GM21360 (cell line): ENCODE results near the gene SIM2.

ENCODE experiments used
- ATAC-seq: cut with Tn5 transposase; IDR thresholded peaks from one replicate; pipeline ENCODE4 v1.9.1; 2021; ENCODE audit warnings: mild to moderate bottlenecking, moderate library complexity; ENCODE audit not compliant: unreplicated experiment

Gene SIM2

DNA sequence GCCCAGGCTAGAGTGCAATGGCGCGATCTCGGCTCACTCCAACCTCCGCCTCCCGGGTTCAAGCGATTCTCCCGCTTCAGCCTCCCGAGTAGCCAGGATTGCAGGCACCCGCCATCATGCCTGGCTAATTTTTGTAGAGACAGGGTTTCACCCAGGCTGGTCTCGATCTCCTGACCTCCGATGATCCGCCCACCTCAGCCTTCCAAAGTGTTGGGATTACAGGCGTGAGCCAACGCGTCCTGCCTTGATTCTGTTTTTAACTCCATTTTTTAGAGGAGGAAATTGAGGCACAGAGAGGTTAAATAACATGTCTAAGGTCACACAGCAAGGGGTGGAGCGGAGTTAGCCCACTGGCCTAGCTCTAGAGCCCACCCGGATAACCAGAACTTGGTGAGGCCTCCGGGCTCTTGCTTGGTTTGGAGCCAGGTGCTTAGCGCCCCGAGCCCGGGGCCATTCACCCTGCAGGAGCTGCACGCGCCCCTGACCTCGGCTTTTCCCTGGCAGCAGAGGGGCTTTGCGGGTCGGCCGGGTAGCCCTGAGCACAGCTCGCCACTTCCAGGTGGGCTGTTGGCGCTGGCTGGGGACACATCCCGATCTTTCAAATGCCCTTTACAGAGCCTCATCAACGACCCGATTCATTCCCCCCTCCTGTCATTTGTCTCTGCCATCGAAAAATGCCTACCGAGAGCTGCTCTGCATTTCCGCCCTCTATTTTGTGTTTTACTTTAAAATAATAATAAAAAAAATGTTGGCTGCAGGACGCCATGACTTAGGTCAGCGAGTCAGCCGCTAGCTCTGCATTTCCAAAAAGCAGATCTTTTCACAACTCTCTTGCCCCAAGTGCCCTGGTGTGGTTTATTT, 11.2 kb downstream of the SIM2 start:
- no peak for ATAC-seq

DNA sequence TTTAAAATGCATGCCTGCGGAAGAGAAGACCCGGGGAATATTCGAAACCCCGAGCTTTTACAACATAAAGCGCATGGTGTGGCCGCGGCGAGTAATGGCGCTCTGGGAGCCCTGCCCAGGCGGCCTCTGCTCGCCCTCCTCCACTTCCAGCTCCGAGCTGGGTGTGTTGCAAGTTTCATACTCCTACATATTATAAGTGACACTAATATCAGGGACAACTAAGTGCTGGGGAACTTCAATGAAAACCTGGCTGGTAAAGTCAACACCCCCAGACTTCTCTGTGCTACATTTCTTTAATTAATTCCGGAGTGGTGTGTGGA, 11.8 kb downstream of the SIM2 start:
- ATAC-seq = no peak

DNA sequence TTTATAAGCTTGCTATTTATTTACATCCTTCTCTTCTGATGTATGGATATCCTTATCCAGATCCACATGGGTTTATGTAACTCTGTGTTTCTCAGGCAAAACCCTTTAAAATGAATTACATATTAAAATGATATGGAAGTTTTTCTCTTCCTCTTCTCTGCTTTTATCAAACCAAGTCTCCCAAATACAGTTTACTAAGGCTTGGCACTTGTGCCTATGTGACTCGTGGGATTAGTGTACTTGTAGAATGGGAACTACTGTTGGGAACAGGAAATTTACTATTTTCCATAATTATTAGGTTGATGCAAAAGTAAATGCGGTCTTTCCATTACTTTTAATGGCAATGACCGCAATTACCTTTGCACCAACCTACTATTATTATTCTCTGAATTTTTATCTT, 14.8 kb downstream of the SIM2 start:
- ATAC-seq = no peak

DNA sequence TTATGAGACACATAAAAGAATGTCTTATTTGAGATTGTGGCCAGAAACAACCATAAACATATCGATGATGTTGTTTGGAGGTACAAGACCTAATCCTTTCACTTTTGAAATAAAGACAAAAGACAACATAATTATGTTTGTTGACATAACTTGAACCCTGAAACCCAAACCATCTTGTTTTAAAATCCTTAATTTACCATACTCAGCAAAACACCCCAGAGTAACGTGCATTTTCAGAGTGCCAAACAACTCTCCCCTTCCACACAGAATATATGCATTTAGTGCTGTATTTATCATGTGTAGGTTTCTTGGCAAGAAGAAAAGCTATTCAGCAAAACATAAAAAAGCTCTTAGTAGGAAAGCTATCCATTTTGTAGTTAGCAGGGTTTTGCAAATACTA, 17.5 kb downstream of the SIM2 start:
- ATAC-seq = no peak

DNA sequence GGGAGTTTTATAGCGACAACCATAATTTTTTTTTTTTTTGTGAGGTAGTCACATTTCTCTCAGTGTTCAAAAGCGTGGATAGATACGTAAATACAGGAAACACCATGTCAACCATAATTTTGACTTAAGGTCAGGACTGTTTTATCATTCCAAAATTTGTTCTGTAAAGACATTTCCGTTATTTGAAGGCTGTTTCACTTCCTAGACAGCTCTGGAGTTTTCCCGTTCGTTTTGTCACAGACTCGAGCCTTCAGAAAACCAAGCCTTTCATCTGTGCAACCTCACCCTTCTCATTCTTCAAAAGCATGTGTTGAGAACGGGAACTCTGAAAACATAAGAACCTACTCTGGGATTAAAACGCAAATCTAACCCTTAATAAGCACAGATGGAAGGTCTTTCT, 17.9 kb downstream of the SIM2 start:
- no peak for ATAC-seq

DNA sequence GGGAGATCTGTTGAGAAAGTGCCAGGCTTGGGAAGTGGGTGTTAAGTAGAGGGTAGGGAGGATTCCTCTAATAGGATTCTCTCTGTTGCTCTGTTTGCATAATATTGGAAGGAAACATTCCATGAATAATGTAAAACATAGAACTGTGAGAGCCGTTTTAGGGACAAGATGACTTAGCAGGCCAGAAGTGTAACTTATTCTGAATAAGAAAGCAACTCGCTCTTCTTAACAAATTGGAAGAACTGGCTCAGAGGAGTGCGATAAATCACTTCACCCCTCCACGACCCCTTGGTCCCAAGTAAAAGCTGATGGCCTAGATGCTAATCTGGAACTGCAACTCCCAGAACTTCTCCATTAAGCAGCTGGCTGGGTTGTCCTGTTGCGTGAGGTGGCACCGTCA, 19.1 kb downstream of the SIM2 start:
- no peak for ATAC-seq

DNA sequence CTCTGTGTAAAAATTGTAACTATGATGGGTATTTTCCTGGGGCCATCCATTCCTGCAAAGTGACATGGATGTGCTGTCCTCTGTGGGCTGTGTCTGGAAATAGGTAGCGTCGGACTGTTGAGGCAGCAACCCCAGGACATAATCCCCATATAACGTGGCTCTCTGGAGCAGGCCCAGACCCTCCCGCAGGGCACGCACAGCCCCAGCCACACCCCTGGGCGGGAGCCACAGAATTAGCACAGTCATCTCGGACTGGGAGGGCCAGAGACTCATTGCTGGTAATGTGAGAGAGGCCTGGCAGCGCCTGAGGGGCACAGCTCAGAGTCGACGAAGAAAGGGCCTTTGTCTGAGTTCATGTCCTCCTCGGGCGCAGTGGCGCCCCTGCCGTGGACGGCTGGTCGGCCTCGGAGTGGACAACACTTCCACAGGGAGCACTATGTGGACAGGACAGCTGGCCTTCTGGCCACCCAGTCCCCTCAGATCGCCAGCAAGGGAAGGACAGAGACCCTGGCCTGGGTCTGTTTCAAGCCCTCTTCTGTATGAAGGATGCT, 20.1 kb downstream of the SIM2 start:
- no peak for ATAC-seq

DNA sequence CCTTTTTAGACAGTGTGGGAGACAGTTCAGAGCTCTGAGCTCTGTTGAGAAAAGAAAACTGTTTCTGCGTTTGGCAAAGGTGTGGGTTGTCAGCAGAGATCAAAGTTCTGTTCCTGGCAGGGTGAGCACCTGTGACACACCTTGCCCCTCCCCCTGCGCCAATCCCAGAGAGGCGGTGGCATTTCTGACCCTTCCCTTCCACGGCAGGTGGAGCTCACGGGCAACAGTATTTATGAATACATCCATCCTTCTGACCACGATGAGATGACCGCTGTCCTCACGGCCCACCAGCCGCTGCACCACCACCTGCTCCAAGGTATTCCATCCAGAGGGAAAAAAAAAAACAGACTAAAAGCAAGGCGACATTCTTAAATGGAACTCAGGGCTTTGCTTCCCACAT, 20.7 kb downstream of the SIM2 start:
- no peak for ATAC-seq

DNA sequence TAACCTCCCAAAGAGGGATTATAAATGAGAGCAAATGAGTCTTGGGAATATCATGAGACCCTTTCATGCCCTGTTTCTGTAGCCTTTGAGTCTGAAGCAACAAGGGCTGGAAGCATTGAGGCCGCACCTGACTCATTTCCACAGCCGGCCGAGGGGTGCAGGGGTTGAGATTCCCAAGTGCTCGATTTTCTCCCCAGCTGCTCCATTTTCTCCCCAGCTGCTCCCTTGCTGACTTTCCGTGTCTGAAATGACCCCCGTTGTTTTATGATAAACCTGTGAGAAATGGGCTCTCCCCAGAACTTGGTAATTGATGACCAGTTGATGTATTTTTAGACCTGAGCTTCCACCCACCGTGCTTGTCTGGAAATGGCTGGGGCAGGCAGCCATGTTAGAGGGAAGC, 22.9 kb downstream of the SIM2 start:
- ATAC-seq = no peak

DNA sequence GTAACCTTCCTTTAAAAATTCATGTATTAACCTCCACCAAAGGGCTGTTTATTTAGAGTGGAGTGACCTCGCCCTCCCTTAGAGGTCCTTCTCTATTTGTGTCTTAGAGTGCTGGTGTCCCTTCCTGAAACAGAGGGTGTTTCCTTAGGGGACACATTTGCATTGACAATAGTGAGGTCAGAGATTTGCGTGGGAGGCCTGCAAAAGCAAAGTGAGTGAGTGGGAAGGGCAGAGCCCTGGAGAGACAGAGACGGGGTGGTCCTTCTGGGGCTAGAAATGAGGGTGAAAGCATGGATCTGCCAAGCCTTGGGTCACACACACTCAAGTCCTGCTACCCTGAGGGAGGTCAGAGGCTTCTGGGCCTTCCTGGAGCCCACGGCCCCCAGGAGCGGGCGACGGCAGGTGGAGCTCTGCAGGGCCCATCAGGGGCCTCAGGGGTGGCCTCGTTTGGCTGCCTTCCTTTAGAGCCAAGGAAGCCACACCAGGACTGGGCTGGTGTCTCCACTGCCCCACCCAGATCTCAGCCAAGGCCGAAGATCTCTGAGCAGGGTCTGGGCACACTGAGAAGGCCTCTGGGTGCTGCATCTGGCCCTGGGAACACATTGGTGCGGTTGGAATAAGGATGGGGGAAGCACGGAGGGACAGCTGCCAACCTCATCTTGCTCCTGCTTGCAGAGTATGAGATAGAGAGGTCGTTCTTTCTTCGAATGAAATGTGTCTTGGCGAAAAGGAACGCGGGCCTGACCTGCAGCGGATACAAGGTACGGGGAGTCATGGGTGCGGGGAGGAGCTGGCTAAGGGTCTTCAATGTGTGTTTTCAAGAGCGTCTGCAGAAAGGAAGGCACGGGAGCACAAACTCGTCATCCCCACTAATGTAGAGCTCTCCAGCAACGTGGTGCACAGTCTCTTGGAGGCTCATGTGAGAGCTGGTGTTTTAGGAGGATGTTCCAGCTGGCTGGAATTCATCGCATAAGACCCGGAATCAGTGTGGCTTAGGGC, 23.8 kb downstream of the SIM2 start:
- ATAC-seq = no peak

DNA sequence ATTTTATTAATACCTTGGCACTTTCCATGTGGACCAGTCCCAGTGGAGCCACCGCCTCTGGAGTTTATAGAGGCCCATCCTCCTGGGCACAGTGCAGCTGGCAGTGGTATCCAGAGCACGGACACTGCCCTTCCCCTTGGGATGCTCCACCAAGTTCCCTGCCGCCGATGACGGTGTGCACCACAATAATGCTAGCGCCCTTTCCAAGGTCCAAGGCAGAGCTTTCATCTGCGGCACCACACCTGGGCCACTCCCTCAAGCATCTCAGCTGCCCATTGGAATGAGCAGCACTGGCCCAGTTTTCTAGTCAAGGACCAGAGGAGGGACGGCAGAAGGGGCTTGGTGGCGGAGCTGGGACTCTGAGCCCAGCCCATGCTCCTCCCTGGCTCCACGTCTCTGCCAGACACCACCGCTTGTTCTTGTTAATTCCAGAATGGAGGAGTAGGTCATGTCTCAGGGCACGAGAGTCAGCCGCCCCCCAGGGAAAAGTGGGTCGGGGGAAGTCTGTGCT, 24.5 kb downstream of the SIM2 start:
- ATAC-seq = no peak

DNA sequence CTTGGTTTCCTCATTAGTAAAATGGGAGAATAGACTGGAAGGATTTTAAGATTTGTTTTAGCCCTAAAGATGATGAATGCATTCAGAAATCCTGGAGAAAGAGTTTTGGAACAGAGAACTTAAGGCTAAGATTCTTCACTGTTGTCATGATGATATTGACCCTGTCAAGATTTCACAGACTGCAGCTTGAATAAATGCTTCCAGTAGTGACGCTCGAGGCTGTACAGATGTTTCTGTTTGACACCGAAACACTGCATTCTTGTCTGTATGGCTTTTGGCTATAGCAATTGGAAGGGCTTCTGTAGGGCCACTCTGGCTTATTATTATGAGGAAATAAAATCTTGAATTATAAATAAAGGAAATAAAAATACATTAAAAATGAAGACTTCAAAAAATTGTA, 25.7 kb downstream of the SIM2 start:
- ATAC-seq = no peak

DNA sequence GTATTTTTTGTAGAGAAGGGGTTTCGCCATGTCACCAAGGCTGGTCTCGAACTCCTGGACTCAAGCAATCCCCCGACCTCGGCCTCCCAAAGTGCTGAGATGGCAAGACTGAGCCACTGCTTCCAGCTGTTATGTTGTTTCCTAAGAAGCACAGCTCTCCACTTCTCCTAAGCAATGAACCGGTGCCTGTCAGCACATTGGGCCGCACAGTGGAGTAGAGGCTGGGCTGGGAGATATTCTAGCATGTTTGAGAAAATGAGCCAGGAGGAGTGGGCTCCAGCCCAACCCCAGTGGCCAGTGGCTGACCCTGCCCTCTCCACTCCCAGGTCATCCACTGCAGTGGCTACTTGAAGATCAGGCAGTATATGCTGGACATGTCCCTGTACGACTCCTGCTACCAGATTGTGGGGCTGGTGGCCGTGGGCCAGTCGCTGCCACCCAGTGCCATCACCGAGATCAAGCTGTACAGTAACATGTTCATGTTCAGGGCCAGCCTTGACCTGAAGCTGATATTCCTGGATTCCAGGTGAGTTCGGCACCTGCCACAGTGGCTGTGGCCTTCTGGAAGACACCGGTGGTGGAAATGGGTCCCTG, 27.0 kb downstream of the SIM2 start:
- no peak for ATAC-seq

DNA sequence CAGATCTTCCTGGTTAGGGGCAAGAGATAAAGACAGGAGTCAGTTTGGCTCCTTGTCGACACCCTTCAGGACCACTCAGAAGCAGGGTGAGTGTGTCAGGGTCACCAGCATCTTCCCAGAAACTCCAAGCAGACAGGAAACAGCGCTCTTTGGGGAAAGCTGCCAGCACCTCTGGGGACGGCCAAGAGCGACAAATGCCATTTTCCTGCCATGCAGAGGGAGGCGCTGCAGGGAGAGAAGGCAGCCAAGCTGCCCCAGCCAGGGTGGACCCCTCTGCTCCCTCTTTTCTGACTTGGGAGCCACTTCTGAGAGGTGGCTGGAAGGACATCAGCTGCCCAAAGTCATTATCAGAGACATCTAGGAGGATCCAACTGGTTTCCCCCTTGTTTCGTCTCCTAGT, 29.0 kb downstream of the SIM2 start:
- ATAC-seq = no peak

DNA sequence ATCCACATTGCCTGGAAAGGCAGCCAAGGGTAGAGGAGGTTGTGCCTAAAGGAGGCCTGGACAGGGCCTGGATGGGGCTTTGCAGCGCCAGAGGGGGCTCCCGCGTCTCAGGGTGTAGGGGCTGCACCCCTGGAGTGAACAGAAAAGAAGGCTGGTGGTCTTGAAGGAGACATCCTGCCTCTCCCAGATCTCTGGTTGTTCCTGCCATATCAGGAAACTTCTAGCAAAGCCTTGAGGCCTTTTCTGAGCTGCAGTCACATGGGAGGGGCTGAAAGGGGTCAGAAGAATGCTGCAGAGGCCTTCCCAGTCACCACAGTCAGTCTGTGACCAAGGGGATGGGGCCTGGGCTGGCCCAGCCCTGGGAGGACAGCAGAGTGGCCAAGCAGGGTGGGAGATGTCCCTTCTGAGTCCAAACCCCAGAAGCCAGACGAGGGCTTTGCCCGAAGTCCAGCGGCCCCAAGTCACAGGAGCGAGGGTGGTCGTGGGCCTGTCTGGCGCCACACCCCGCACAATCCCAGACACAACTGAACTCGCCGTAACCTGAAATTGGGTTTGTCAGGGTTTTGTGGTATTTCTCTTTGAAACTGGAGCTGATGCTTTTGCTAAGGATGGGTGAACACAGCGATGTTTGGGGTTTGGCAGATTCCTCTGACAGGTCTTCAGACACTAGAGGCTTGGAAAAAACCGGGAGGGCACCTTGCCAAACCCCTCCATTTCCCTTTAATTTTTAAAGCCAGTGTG, 29.6 kb downstream of the SIM2 start:
- no peak for ATAC-seq

DNA sequence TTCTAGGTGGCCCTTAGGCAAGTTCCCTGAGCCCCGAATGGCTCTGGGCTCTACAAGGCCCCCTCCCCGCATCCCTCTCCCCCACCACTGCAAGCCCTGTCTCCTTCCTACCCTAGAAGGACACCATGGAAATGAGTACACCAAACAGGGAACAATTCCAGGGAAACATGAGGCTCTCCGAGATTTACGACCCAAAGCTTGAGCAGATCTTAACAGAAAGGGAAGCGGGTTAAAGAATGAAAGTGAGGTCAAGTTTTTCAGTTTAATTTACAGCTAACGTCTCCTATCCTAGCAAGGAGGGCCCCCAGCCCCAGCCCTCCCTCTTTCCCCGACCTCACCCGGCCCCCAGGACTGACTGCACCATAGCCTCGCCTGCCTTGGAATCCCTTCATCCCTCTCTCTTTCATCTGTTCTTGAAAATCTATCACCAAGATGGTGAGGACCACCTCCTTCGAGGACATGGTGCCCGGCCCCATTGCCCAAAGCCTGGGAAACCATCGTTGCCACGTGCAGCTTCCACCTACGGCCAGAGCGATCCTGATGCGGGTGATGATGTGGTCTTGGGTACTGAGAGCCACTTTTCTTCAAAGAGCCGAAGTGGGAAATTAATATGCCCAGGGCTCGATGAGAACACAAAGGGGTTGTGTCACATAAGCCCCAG, 30.5 kb downstream of the SIM2 start:
- no peak for ATAC-seq

DNA sequence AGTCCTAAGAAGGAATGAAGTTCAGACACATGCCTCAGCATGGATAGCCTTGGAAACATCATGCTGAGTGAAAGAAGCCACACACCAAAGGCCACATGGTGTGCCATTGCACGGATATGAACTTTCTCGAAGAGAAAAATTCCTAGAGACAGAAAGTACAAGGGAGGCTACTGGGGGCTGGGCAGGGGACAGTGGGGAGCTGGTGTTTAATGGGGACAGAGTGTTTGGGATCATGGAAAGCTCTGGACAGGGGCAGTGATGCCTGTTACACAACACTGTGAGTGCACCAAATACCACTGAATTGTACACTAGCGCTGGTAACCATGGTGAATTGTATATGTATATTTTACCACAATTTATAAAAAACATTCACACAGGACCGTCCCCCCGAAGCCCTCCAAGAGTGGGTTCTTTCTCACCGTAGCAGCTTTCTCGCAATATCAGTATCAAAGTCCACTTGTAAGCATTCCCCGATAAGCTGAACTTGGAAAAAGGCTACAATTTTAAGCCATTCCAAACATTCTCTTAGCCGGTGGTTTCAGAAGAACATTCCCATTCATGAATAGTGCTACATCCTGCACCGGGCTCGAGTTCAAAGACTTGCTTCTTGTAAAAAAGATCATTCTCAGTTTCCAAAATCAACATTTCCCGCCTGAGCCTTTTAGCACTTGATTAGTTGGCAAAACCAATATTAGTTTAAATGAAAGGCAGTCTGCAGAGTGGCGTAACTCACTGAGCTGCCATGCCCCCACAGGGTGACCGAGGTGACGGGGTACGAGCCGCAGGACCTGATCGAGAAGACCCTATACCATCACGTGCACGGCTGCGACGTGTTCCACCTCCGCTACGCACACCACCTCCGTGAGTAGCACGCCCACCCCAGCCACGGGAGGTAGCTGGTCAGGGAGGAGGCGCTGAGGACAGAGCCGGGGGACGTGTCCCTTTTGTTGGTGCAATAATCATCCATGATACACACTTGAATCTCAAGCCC, 31.7 kb downstream of the SIM2 start:
- no peak for ATAC-seq

DNA sequence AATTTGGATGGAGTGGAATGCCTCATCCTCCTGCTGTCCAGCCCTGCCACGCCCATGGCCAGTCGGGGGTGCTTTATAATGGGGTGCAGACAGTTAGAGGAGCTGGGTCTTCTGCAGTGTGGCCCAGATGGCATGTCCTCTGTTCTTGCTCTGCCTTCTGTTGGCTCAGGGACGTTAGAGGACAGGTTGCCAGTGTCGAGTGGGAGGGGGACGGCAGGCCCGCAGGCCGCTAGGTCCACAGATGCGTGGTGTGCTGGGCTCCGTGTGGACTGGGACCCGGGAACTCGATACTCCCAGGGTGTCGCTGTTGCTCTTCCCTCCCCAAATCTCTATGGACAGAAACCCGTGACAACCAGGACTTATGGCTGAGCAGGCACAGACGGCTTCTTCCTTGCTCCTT, 33.3 kb downstream of the SIM2 start:
- ATAC-seq = no peak

DNA sequence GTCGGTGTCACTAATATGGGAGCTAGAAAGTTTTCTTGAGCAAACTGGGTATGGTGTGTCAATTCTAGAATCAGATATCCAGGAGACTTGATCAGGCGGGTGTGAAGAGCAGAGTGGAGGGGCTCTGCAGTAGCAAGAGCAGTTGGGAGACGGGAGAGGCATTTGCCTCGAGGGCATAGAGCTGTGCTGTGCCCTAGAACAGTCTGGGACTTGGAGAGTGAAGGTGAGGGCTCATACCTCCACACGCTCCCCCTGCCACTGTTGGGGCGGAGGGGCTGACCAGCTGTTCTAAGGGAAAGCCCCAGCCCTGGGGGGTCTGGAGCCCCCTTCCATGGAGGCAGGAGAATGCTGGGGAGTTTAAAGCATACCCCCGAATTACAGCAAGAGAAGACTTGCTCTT, 33.8 kb downstream of the SIM2 start:
- no peak for ATAC-seq
